ENCODE results near the gene ARID3B. TPM values are rescaled to one million over a fixed set of nuclear protein-coding genes. Genes with fewer than 3 reads are reported as not detected.

The ARID3B gene
- polyA plus RNA-seq, 1 of the 3 experiments (the other 2 are of a cell fraction): 3.0 TPM

- Histone ChIP-seq H4K20me1 (ENCODE audit: insufficient read depth) (no peaks in the 10 kb centered on the region), H3K4me2 (no peak overlapping the region), H3K4me1 (ENCODE audit: control insufficient read depth in 1 of 2, insufficient read depth in 2 of 2, low read depth in 1 of 2, low read length in 1 of 2) (peaks cover 0 to 8% of the 10 kb centered on the region in 2 experiments; a peak in 1 of 4 replicates), H3K9me2 (no peaks in the 10 kb centered on the region), H3K9me3 (no peaks in the 10 kb centered on the region), H3K27ac (ENCODE audit: low read depth in 2 of 2, low read length in 1 of 2) (no peak overlapping the region), H3F3A (replicated peaks; ENCODE audit: insufficient read depth) (peaks cover 13% of the 10 kb centered on the region), H3K79me2 (ENCODE audit: insufficient read depth) (no peaks in the 10 kb centered on the region), H3K36me3 (replicated peaks in 1 of 2; ENCODE audit: control insufficient read depth in 1 of 2, insufficient read depth in 2 of 2, low read length in 1 of 2) (no peaks in the 10 kb centered on the region), H2AFZ (ENCODE audit: low read depth) (no peak overlapping the region), H3K27me3 (ENCODE audit: insufficient read depth) (no peaks in the 10 kb centered on the region), H3K9ac (no peak overlapping the region), H3K4me3 (ENCODE audit: low read depth in 2 of 2, low read length in 1 of 2) (no peak overlapping the region)
- TF ChIP-seq JUND (IDR thresholded peaks at IDR 0.05) (no peak), FOXJ3 (CRISPR knock-in tag; IDR thresholded peaks at IDR 0.05) (no peak), CTCF (IDR thresholded peaks at IDR 0.05) (no peak), FOSL2 (IDR thresholded peaks at IDR 0.05; ENCODE audit: borderline replicate concordance, low read depth) (peak; percentile 12; the same call in 1 of the 2 replicates), RAD21 (IDR thresholded peaks at IDR 0.05; ENCODE audit: low read length) (no peak), SMC3 (IDR thresholded peaks at IDR 0.05; ENCODE audit: low read depth, low read length) (no peak), POLR2AphosphoS5 (IDR thresholded peaks at IDR 0.05; ENCODE audit: low read depth, low read length) (no peak)
- TF ChIP-seq, protein P1, sequence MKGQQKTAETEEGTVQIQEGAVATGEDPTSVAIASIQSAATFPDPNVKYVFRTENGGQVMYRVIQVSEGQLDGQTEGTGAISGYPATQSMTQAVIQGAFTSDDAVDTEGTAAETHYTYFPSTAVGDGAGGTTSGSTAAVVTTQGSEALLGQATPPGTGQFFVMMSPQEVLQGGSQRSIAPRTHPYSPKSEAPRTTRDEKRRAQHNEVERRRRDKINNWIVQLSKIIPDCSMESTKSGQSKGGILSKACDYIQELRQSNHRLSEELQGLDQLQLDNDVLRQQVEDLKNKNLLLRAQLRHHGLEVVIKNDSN (IDR thresholded peaks at IDR 0.05; ENCODE audit: borderline replicate concordance, low read depth): no peak
- POLR2A ChIA-PET: no interaction called here
- no peak for DNase-seq
- CTCF ChIA-PET: interaction anchor here (0.7 to 2.6 kb wide), 2 partner anchors 22 to 24 kb away, joined by 3 to 5 read pairs; no protein-coding TSS in a partner anchor
Measured at GRCh38 chr15:74523982-74524381, 17.0 kb upstream of the ARID3B start.

GRCh38 chr15:74525309-74525708 is 15.7 kb upstream of the ARID3B start:
- H3K4me1 ChIP-seq (ENCODE audit: control insufficient read depth in 1 of 2, insufficient read depth in 2 of 2, low read depth in 1 of 2, low read length in 1 of 2): peaks cover 0 to 8% of the 10 kb centered on the region in 2 experiments; a peak in 1 of 4 replicates
- H3K36me3 ChIP-seq (replicated peaks in 1 of 2; ENCODE audit: control insufficient read depth in 1 of 2, insufficient read depth in 2 of 2, low read length in 1 of 2): no peaks in the 10 kb centered on the region
- peak overlapping the region; percentile 41; the same call in 1 of the 2 replicates for H2AFZ ChIP-seq (ENCODE audit: low read depth)
- no peak for DNase-seq
- POLR2A ChIA-PET: no interaction called here
- CTCF ChIA-PET: no interaction called here
- H3K9ac ChIP-seq: no peak overlapping the region
- H3K27ac ChIP-seq (ENCODE audit: low read depth in 2 of 2, low read length in 1 of 2): peak overlapping the region in 1 of 2 experiments; percentile 64; a peak in 2 of 4 replicates
- H3K9me2 ChIP-seq: no peaks in the 10 kb centered on the region
- WGBS (ENCODE audit: low lambda C conversion rate): 57% methylated on average over 1 of the region's 1 CpG
- H3K4me3 ChIP-seq (ENCODE audit: low read depth in 2 of 2, low read length in 1 of 2): no peak overlapping the region
- no peaks in the 10 kb centered on the region for H3K79me2 ChIP-seq (ENCODE audit: insufficient read depth)
- no peaks in the 10 kb centered on the region for H3K9me3 ChIP-seq
- no peaks in the 10 kb centered on the region for H3K27me3 ChIP-seq (ENCODE audit: insufficient read depth)
- peak overlapping the region; percentile 23; the same call in 1 of the 2 replicates for H3K4me2 ChIP-seq
- TF ChIP-seq GABPA (IDR thresholded peaks at IDR 0.05; ENCODE audit: low read depth): no peak
- TF ChIP-seq PBX3 (IDR thresholded peaks at IDR 0.05): peak; percentile 68
- no peaks in the 10 kb centered on the region for H4K20me1 ChIP-seq (ENCODE audit: insufficient read depth)
- peaks cover 9% of the 10 kb centered on the region for H3F3A ChIP-seq (replicated peaks; ENCODE audit: insufficient read depth)

Measured in SK-N-SH (cell line).